Ishikawa (cell line): Measurements from ENCODE around the gene TM4SF4.

ENCODE experiments used
- CEBPB ChIP-seq: IDR thresholded peaks from 2 replicates; pipeline ENCODE4 v1.6.1; 2012
- EGR1 ChIP-seq: IDR thresholded peaks from 2 replicates; pipeline ENCODE4 v1.6.1; 2012
- FOXM1 ChIP-seq: IDR thresholded peaks from 2 replicates; pipeline ENCODE4 v1.6.1; 2012; ENCODE audit warnings: low read depth, borderline replicate concordance
- RAD21 ChIP-seq: IDR thresholded peaks from 2 replicates; pipeline ENCODE4 v1.6.1; 2012; ENCODE audit warnings: low read depth
- TAF1 ChIP-seq: IDR thresholded peaks from 2 replicates; pipeline ENCODE4 v1.6.1; 2012; ENCODE audit warnings: low read depth, mild to moderate bottlenecking
- TEAD4 ChIP-seq: IDR thresholded peaks from 2 replicates; pipeline ENCODE4 v1.6.1; 2012
- YY1 ChIP-seq: IDR thresholded peaks from 2 replicates; pipeline ENCODE4 v1.6.1; 2012; ENCODE audit warnings: low read depth
- TF ChIP-seq, protein P1 (sequence below): IDR thresholded peaks from 2 replicates; pipeline ENCODE4 v1.6.1; 2012
- TF ChIP-seq, protein P2 (sequence below): IDR thresholded peaks from 2 replicates; pipeline ENCODE4 v1.6.1; 2012; ENCODE audit warnings: low read depth, mild to moderate bottlenecking
- TF ChIP-seq, protein P3 (sequence below): IDR thresholded peaks from 2 replicates; pipeline ENCODE4 v1.6.1; 2012

DNA sequence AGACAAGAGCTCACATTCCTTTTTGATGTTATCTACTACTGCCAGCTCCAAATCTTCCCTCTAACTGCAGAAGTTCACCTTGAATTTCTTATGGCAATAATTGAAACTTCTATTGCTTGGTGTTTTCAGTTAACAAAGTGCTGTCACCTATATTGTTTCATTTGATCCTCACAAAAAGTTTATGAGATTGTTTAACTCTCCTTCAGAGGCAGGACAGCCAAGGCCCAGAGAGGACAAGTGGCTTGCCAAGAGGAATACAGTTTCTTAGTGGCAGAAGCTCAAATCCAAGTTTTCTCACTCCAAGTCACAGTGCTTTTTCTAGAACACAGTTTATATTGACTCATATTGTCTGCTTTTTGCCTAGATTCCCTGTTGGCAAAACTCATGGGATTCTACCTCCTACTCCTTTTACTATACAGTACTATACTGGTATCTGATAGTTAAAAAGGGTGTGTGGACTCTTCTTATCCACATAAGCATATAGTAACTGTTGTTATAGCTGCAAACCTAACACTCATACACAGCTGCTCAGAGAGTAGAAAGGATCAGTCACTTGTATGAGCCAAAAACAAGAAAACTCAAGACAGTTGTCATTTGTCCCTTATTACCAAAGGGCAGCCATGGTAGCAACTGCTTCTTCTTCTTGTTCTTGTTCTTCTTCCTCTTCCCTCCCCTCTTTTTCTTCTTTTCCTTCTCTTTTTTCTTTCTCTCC is 15.9 kb downstream of the TM4SF4 start:
- TF ChIP-seq, protein P1, sequence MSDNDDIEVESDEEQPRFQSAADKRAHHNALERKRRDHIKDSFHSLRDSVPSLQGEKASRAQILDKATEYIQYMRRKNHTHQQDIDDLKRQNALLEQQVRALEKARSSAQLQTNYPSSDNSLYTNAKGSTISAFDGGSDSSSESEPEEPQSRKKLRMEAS, result no peak
- TF ChIP-seq TEAD4, result no peak
- TF ChIP-seq, protein P2, sequence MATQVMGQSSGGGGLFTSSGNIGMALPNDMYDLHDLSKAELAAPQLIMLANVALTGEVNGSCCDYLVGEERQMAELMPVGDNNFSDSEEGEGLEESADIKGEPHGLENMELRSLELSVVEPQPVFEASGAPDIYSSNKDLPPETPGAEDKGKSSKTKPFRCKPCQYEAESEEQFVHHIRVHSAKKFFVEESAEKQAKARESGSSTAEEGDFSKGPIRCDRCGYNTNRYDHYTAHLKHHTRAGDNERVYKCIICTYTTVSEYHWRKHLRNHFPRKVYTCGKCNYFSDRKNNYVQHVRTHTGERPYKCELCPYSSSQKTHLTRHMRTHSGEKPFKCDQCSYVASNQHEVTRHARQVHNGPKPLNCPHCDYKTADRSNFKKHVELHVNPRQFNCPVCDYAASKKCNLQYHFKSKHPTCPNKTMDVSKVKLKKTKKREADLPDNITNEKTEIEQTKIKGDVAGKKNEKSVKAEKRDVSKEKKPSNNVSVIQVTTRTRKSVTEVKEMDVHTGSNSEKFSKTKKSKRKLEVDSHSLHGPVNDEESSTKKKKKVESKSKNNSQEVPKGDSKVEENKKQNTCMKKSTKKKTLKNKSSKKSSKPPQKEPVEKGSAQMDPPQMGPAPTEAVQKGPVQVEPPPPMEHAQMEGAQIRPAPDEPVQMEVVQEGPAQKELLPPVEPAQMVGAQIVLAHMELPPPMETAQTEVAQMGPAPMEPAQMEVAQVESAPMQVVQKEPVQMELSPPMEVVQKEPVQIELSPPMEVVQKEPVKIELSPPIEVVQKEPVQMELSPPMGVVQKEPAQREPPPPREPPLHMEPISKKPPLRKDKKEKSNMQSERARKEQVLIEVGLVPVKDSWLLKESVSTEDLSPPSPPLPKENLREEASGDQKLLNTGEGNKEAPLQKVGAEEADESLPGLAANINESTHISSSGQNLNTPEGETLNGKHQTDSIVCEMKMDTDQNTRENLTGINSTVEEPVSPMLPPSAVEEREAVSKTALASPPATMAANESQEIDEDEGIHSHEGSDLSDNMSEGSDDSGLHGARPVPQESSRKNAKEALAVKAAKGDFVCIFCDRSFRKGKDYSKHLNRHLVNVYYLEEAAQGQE, result no peak
- no peak for TF ChIP-seq FOXM1
- no peak for TF ChIP-seq RAD21
- no peak for TF ChIP-seq TAF1
- TF ChIP-seq, protein P3, sequence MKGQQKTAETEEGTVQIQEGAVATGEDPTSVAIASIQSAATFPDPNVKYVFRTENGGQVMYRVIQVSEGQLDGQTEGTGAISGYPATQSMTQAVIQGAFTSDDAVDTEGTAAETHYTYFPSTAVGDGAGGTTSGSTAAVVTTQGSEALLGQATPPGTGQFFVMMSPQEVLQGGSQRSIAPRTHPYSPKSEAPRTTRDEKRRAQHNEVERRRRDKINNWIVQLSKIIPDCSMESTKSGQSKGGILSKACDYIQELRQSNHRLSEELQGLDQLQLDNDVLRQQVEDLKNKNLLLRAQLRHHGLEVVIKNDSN, result no peak
- TF ChIP-seq CEBPB, result no peak
- TF ChIP-seq YY1, result no peak
- TF ChIP-seq EGR1, result no peak
